Measurements from ENCODE around the gene LRMDA. TPM values are rescaled to one million over a fixed set of nuclear protein-coding genes. Genes with fewer than 3 reads are reported as not detected.

Gene LRMDA
- total and polyA plus RNA-seq, 2 of the 4 experiments (the other 2 are of a cell fraction), result 0.07 TPM; not detected in 1

- DNase-seq (peak; percentile 2), ATAC-seq (ENCODE audit: low read depth) (peak; percentile 65)
- no peak for TF ChIP-seq CHD1 (IDR thresholded peaks at IDR 0.05; ENCODE audit: low read depth, low read length)
- no peak for TF ChIP-seq CTCF (conservative IDR thresholded peaks at IDR 0.05; ENCODE audit: low read depth, low read length)
- TF ChIP-seq NFE2L2 (IDR thresholded peaks at IDR 0.05; ENCODE audit: low read depth, low read length), result no peak
- no peak for TF ChIP-seq POLR2A (IDR thresholded peaks at IDR 0.05; ENCODE audit: low read depth, low read length)
- TF ChIP-seq CEBPB (IDR thresholded peaks at IDR 0.05; ENCODE audit: low read depth, low read length), result no peak
- TF ChIP-seq USF2 (IDR thresholded peaks at IDR 0.05; ENCODE audit: low read depth, low read length), result no peak
- TF ChIP-seq RCOR1 (IDR thresholded peaks at IDR 0.05; ENCODE audit: insufficient replicate concordance, low read length), result no peak
- TF ChIP-seq BHLHE40 (IDR thresholded peaks at IDR 0.05; ENCODE audit: low read depth, low read length), result no peak
- TF ChIP-seq SMC3 (IDR thresholded peaks at IDR 0.05; ENCODE audit: low read depth, low read length), result no peak
- no peak for TF ChIP-seq ELK1 (IDR thresholded peaks at IDR 0.05; ENCODE audit: borderline replicate concordance, low read depth, low read length)
- TF ChIP-seq MAFK (IDR thresholded peaks at IDR 0.05; ENCODE audit: low read depth, low read length), result no peak
- TF ChIP-seq RFX5 (IDR thresholded peaks at IDR 0.05; ENCODE audit: low read depth, low read length), result no peak
- Histone ChIP-seq H3K27ac (ENCODE audit: insufficient read depth, low read length) (no peak overlapping the region; the same call in 1 of the 2 replicates), H2AK9ac (replicated peaks; ENCODE audit: low read depth, low read length, poor library complexity) (no peak overlapping the region), H2BK20ac (ENCODE audit: low read depth, low read length) (no peak overlapping the region), H3K9me1 (ENCODE audit: insufficient read depth, low read length) (no peaks in the 10 kb centered on the region), H3K36me3 (ENCODE audit: control insufficient read depth, insufficient read depth, low read length) (no peaks in the 10 kb centered on the region), H4K20me1 (ENCODE audit: insufficient read depth, low read length) (no peaks in the 10 kb centered on the region), H3K4me2 (ENCODE audit: low read depth, low read length) (peak overlapping the region; percentile 55), H3K4me1 (ENCODE audit: control insufficient read depth, insufficient read depth, low read length) (peaks cover 6% of the 10 kb centered on the region), H3K9ac (ENCODE audit: low read depth, low read length) (no peak overlapping the region; the same call in 1 of the 2 replicates), H4K5ac (ENCODE audit: low read depth, low read length) (peak overlapping the region; percentile 20; the same call in 1 of the 2 replicates), H4K91ac (ENCODE audit: insufficient read depth, low read depth, low read length) (no peak overlapping the region; the same call in 1 of the 2 replicates), H3K18ac (ENCODE audit: low read depth, low read length) (no peak overlapping the region; the same call in 1 of the 2 replicates), H3K23ac (ENCODE audit: low read depth, low read length) (no peak overlapping the region), H2BK120ac (ENCODE audit: low read depth, low read length) (no peak overlapping the region), H3K4me3 (ENCODE audit: insufficient read depth, low read depth, low read length) (no peak overlapping the region), H2AK5ac (ENCODE audit: low read depth, low read length) (no peak overlapping the region), H2BK5ac (ENCODE audit: low read depth, low read length, poor library complexity, severe bottlenecking) (peak overlapping the region; percentile 5), H4K8ac (ENCODE audit: low read depth in 2 of 2, low read length in 2 of 2) (no peak overlapping the region), H3K79me1 (ENCODE audit: low read depth in 1 of 2, low read length in 2 of 2) (no peaks in the 10 kb centered on the region), H3K56ac (ENCODE audit: extremely low read depth, insufficient read depth, low read length) (no peak overlapping the region), H2AFZ (replicated peaks; ENCODE audit: low read length, poor library complexity) (no peak overlapping the region), H2BK15ac (ENCODE audit: low read depth, low read length) (no peak overlapping the region), H3K9me3 (ENCODE audit: control insufficient read depth, insufficient read depth, low read length) (no peaks in the 10 kb centered on the region), H3K4ac (ENCODE audit: low read depth, low read length) (no peak overlapping the region), H3K27me3 (ENCODE audit: control insufficient read depth, insufficient read depth, low read length) (no peaks in the 10 kb centered on the region; the same call in 1 of the 2 replicates), H3K14ac (replicated peaks; ENCODE audit: low read depth, low read length) (no peak overlapping the region)
- BruUV-seq (replicated peaks), result no TSS peak
- in situ Hi-C loops (cut with MboI; ENCODE audit: low sequenced_read_pairs), result no loop called here
- dilution Hi-C loops (cut with HindIII; ENCODE audit: low sequenced_read_pairs, unreplicated experiment), result no loop called here
- intact Hi-C loops (cut with micrococcal nuclease), result no loop called here
- WGBS, 2 experiments (ENCODE audit: extremely low coverage in 2 of 2, insufficient read length in 1 of 2), result no CpG with 5 or more reads among the region's 2 CpGs
- ChIA-PET POLR2A (ENCODE audit: unreplicated experiment) (no interaction called here), CTCF (interaction anchor here (0.5 kb wide), 1 partner anchor 773 kb away, joined by 3 read pairs; no protein-coding TSS in a partner anchor)
Observed at GRCh38 chr10:76231286-76231934, 800.0 kb downstream of the LRMDA start.

Measured in IMR-90 (cell line).